GM19395 (cell line): ENCODE data around the gene FMR1NB.

ENCODE experiments used
- ATAC-seq: cut with Tn5 transposase; IDR thresholded peaks from one replicate; pipeline ENCODE4 v1.9.1; 2021; ENCODE audit warnings: mild to moderate bottlenecking, moderate library complexity; ENCODE audit not compliant: unreplicated experiment

FMR1NB gene, protein sequence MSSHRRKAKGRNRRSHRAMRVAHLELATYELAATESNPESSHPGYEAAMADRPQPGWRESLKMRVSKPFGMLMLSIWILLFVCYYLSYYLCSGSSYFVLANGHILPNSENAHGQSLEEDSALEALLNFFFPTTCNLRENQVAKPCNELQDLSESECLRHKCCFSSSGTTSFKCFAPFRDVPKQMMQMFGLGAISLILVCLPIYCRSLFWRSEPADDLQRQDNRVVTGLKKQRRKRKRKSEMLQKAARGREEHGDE

DNA sequence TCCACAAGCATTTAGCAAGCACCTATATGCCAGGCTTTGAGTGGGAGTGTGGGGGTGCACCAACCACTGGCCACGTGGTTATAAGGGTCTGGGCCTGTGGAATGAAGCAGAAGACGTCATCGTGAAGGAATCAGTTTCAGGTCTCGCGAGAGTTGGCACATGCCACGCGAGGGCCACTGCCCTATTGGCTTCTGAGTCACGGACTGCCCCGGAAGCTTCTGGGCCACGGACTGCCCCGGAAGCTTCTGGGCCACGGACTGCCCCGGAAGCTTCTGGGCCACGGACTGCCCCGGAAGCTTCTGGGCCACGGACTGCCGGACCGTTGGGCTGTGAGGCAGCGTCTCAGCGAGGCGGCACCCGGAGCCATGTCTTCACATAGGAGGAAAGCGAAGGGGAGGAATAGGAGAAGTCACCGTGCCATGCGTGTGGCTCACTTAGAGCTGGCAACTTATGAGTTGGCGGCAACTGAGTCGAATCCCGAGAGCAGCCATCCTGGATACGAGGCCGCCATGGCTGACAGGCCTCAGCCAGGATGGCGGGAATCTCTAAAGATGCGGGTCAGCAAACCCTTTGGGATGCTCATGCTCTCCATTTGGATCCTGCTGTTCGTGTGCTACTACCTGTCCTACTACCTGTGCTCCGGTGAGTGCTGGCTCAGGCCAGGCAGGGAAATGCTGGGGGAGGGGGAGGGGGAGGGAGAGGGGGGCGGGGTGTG lies at the start of gene FMR1NB:
Gene FMR1NB (plus strand): TSS at position 300 of the 715 bp plus-strand sequence. CDS start 66 bp downstream, at position 366.
- no peak for ATAC-seq

DNA sequence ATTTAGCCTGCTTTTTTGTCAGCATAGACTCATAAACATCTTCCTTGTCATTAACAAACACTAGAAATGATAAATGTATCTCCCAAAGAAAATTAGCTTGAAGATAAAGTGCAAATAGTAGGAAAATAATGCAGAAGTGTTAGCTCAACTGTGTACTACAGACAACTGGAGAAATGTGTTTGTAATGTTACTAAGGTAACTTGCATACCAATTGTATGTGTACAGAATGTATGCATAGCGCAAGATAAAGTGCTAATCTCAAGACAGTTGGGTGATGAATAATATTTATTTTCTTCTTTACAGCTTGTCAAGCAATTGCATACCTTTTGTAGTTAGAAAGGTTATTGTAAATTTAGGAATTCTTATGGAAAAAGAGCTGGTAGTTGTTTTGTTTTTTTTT lies 47.3 kb upstream of the FMR1NB start:
- no peak for ATAC-seq

DNA sequence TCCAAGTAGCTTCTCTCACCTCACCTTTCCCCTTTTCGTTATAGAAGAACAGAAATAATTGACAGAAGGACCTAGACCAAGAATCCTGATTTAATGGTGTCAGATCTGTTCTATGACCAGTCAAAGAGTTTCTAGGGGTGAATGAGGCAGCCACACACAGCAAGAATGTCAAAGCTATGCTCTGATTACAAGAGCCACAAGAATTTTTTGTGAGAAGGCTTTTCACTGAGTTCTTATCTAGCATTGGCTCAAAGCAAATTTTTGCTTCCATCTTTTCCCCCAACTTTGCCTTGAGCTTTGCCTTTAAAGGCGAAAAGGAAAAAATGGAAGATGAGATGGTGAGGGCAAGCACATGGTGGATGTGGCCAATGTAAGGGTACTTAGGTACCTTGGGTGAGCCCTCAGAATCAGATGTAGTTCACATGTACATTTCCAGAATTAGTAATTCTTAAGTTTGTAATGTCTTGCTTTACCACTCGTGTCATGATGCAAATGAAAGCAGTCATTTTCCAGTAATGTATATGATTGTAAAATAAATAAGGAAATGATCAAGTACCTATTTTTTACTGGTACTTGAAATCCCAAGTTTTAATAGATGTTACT lies 45.9 kb upstream of the FMR1NB start:
- ATAC-seq = no peak

DNA sequence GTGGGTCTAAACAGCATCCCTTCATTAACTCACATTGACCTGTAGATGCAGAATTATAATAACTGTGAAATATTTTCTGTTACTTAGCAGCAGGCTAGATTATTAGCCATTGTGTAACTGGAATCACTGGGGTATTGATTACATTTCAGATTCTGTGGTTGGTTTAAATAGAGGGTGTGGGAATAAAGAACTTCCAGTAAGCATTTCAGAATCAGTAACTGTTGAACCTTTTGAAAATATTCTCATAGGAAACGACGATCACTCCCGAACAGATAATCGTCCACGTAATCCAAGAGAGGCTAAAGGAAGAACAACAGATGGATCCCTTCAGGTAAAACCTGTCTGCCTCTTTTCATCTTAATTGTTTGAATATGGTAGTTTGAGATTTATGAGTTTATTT lies 35.9 kb upstream of the FMR1NB start:
- ATAC-seq = no peak

- no peak for ATAC-seq
These were observed 32.6 kb upstream of the FMR1NB start for GRCh38 chrX:147948531-147948930.

GRCh38 chrX:147950352-147950751 lies 30.8 kb upstream of the FMR1NB start:
- no peak for ATAC-seq

- ATAC-seq = no peak
These were observed 27.2 kb upstream of the FMR1NB start for GRCh38 chrX:147953976-147954375.

GRCh38 chrX:147957291-147957690 lies 23.8 kb upstream of the FMR1NB start:
- ATAC-seq = no peak

DNA sequence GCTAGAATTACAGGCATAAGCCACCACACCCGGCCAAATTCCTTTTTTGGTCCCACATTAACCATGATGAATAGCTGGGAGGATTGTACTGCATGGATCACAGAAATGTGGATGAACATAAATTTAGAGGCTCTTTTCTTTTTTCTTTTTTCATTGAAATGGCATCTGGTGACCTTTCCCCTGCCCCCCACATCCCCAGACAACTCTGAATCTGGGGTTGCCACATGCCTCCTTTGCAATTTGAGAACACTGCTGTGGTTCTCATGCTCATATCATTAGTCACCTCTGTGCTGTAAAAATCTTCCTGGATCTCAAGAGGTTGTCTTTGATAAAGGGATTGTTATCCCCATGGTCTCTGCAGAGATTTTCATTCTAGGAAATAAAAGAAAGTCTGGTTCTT lies 22.8 kb upstream of the FMR1NB start:
- ATAC-seq = no peak

DNA sequence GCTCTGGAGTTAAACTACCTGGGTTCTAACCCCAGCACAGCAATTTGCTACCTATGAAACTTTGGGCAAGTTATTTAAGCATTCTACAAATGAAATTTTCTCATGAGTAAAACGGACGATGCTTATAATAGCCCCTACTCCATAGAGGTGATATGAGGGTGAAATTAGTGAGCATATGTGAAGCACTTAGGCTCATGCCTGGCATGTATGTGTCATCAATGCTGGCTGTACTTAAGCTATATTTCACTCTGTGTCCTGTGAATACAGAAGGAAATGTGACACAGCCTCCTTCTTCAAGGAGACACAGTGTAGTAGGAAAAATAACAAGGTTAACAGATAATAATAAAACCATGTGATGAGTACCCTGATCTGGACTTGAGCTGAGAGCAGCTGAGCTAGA lies 20.4 kb upstream of the FMR1NB start:
- no peak for ATAC-seq

DNA sequence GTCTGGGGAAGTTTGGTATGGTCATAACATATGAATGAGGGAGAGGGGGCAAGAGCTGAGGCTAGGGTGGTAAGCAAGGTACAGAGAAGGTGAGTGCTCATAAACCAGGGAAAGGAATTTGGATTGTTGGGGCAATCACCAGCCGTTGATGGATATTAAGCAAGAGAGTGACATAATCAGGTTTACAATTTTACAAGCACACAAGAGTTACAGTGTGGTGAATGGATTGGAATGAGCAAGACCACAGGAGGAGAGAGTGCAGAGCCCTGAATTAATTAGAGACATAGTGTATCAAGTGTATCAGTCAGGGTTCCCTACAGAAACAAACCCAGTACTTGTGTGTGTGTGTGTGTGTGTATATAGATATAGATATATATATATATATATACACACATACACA lies 18.7 kb upstream of the FMR1NB start:
- ATAC-seq = no peak

DNA sequence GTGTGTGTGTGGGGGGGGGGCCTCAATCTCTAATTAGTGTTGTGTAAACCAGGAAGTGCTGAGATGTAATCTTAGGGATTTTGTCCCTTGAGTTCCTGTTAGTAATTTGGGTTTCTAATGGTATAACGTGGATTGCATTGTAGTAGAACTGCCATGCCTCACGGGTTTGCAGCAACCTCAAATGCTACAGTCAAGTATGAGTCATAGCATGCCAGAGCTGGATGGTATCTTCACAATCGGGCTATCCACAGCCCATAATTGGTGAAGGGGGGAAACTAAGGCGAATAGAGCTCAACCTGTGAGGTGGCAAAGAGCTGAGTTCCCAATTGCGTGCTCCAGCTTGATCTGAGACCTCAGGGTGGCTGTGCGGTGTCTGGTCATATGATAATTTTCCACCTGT lies 2.2 kb upstream of the FMR1NB start:
- no peak for ATAC-seq

DNA sequence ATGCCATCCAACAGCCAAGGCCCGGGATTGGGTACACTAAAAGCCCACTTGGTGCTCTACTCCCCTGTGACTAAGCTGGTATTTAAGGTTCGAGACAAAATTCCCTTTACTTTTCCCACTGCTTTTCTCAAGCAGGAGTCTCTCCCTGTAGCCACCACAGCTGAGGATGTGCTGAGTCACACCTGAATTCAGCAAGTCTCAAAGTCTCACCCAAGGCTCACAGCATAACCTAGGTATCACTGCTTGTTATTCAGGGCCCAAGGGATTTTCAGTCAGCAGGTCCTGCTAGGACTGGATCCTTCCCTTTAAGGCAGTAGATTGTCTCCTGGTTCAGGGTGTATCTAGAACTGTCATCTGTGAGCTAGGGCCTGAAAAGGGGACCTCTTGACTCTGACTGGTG lies 39.2 kb downstream of the FMR1NB start:
- no peak for ATAC-seq

DNA sequence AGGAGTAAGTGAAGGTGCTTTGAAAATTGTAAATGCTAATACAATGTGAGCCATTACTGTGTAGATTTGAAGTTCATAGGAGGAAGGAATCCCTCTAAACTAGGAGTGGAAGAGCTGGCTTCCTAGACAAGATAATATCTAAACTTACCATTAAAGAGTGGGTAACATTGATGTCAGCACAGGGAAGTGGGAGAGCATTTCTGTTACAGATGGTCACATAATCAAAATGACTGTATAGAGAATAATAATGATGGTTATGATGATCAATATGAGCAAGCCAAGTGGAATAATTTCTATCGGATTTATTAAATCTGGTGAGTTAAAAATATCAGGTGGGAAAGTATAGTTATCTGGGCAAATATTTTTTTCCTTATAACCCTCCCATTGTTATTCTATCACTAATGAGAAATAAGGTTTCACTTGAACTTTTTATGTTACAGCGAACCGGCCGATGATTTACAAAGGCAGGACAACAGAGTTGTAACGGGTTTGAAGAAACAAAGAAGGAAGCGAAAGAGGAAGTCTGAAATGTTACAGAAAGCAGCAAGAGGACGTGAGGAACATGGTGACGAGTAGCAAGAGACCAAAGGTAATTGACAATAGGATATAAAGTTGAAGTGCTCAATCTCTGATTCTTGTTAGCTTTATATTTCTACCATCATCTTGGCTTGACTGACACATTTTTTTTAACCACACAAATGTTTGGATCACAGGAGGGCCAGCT lies 43.5 kb downstream of the FMR1NB start:
- peak; percentile 94 for ATAC-seq

DNA sequence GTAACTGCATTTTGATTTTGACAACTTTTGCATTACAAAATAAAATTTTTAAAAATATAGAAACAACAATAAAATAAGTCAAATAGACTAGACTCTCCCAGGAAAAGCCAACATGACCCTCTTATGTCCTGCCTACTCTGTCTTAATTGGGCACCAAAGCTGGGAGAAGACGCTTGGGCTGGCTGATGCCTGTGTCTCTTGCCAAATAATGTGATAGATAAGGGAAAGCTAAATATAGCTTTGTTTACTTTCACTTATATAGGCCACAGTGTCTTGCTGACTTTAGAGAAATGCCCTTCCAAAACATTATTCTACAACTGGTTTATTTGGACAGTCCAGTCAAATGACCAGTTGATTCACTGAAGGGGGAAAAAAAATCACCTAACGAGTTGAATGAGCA lies 54.2 kb downstream of the FMR1NB start:
- ATAC-seq = no peak

- ATAC-seq = no peak
These were observed 55.9 kb downstream of the FMR1NB start for GRCh38 chrX:148037020-148037419.

GRCh38 chrX:148043271-148043855 lies 62.2 kb downstream of the FMR1NB start:
- ATAC-seq = no peak

DNA sequence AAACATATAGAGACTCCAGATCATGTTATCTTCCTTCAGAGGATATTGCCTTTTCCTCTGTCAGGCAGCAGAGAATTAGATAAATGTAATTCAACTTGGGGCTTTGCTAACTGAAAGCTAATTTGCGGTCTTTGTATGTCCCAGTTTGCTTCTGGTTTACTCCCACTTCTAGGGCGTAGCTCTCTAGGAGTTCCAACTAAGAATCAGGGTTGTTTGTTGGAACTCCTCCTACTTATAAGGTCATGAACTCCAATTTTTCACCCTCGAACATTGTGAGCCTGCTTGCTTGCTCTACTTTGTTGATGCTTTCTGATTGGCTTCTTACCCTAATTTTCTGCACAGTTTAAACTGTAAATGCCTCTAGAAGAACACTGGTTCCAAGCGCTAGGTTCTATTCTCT lies 66.1 kb downstream of the FMR1NB start:
- no peak for ATAC-seq

- peak; percentile 72 for ATAC-seq
These were observed 68.3 kb downstream of the FMR1NB start for GRCh38 chrX:148049441-148049840.

GRCh38 chrX:148051973-148052372 lies 70.8 kb downstream of the FMR1NB start:
- ATAC-seq = no peak

DNA sequence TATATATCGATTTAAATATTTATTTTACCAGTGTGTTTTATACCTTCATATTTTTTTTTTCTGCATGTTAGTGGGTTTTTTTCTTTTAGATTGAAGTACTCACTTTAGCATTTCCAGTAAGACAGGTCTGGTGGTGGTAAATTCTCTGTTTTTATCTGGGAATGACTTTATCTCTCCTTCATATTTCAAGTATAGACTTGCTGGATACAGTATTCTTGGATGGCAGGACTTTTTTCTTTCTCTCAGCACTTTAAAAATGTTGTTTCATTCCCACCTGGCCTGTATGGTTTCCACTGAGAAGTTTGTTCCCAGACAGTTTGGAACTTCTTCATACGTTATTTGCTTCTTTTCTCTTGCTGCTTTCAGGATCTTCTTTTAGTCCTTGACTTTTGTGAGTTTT lies 86.1 kb downstream of the FMR1NB start:
- no peak for ATAC-seq
